ENCODE data around the gene CCDC175.

CCDC175 gene

GRCh38 chr14:59591641-59592370 lies 15.2 kb upstream of the CCDC175 start:
- no peak overlapping the region for H3K4me3 ChIP-seq (ENCODE audit: low read length)

GRCh38 chr14:59588101-59588500 lies 11.5 kb upstream of the CCDC175 start:
- no peaks in the 10 kb centered on the region for H3K79me2 ChIP-seq (ENCODE audit: control insufficient read depth, low read length)
- H3K36me3 ChIP-seq (ENCODE audit: control insufficient read depth, low read length), result no peaks in the 10 kb centered on the region
- TF ChIP-seq CTCF (IDR thresholded peaks at IDR 0.05; ENCODE audit: low read depth, low read length, poor library complexity, severe bottlenecking), result no peak
- TF ChIP-seq EZH2phosphoT487 (IDR thresholded peaks at IDR 0.05; ENCODE audit: borderline replicate concordance, low read length), result no peak
- H3K9me2 ChIP-seq (replicated peaks; ENCODE audit: control insufficient read depth, low read length), result no peaks in the 10 kb centered on the region
- no peaks in the 10 kb centered on the region for H3K4me1 ChIP-seq (ENCODE audit: control insufficient read depth, low read length)
- H3K27me3 ChIP-seq (ENCODE audit: control insufficient read depth, low read length), result no peaks in the 10 kb centered on the region
- H3F3A ChIP-seq (ENCODE audit: control insufficient read depth, insufficient read depth), result no peaks in the 10 kb centered on the region
- no peak overlapping the region for H3K27ac ChIP-seq (ENCODE audit: low read depth, low read length)
- no peaks in the 10 kb centered on the region for H4K20me1 ChIP-seq (ENCODE audit: control insufficient read depth, insufficient read depth, low read depth, low read length)
- no peak overlapping the region for H3K4me2 ChIP-seq (ENCODE audit: low read length)
- peaks cover 8% of the 10 kb centered on the region for H3K9me3 ChIP-seq (ENCODE audit: control insufficient read depth, insufficient read depth, low read length)
- no peak overlapping the region for H3K4me3 ChIP-seq (ENCODE audit: low read length)

More at GRCh38 chr14:59591641-59592370, 15.2 kb upstream of the CCDC175 start:
- H3K9me3 ChIP-seq (ENCODE audit: control insufficient read depth, insufficient read depth, low read length), result peaks cover 8% of the 10 kb centered on the region
- H3K36me3 ChIP-seq (ENCODE audit: control insufficient read depth, low read length), result no peaks in the 10 kb centered on the region
- no peaks in the 10 kb centered on the region for H3F3A ChIP-seq (ENCODE audit: control insufficient read depth, insufficient read depth)
- no peak overlapping the region for H3K27ac ChIP-seq (ENCODE audit: low read depth, low read length)
- no peaks in the 10 kb centered on the region for H3K4me1 ChIP-seq (ENCODE audit: control insufficient read depth, low read length)
- no peaks in the 10 kb centered on the region for H3K9me2 ChIP-seq (replicated peaks; ENCODE audit: control insufficient read depth, low read length)
- H3K4me2 ChIP-seq (ENCODE audit: low read length), result no peak overlapping the region
- TF ChIP-seq EZH2phosphoT487 (IDR thresholded peaks at IDR 0.05; ENCODE audit: borderline replicate concordance, low read length) (no peak), CTCF (IDR thresholded peaks at IDR 0.05; ENCODE audit: low read depth, low read length, poor library complexity, severe bottlenecking) (no peak)
- no peaks in the 10 kb centered on the region for H3K27me3 ChIP-seq (ENCODE audit: control insufficient read depth, low read length)
- H4K20me1 ChIP-seq (ENCODE audit: control insufficient read depth, insufficient read depth, low read depth, low read length), result no peaks in the 10 kb centered on the region
- H3K79me2 ChIP-seq (ENCODE audit: control insufficient read depth, low read length), result no peaks in the 10 kb centered on the region

GRCh38 chr14:59585891-59586554 lies 9.4 kb upstream of the CCDC175 start:
- H4K20me1 ChIP-seq (ENCODE audit: control insufficient read depth, insufficient read depth, low read depth, low read length), result no peaks in the 10 kb centered on the region
- no peak overlapping the region for H3K4me2 ChIP-seq (ENCODE audit: low read length)
- no peaks in the 10 kb centered on the region for H3K9me3 ChIP-seq (ENCODE audit: control insufficient read depth, insufficient read depth, low read length)
- H3K79me2 ChIP-seq (ENCODE audit: control insufficient read depth, low read length), result no peaks in the 10 kb centered on the region
- no peaks in the 10 kb centered on the region for H3K36me3 ChIP-seq (ENCODE audit: control insufficient read depth, low read length)
- H3K4me3 ChIP-seq (ENCODE audit: low read length), result no peak overlapping the region
- H3K27me3 ChIP-seq (ENCODE audit: control insufficient read depth, low read length), result no peaks in the 10 kb centered on the region
- no peak for TF ChIP-seq CTCF (IDR thresholded peaks at IDR 0.05; ENCODE audit: low read depth, low read length, poor library complexity, severe bottlenecking)
- no peak for TF ChIP-seq EZH2phosphoT487 (IDR thresholded peaks at IDR 0.05; ENCODE audit: borderline replicate concordance, low read length)
- H3K9me2 ChIP-seq (replicated peaks; ENCODE audit: control insufficient read depth, low read length), result no peaks in the 10 kb centered on the region
- no peaks in the 10 kb centered on the region for H3K4me1 ChIP-seq (ENCODE audit: control insufficient read depth, low read length)
- H3F3A ChIP-seq (ENCODE audit: control insufficient read depth, insufficient read depth), result no peaks in the 10 kb centered on the region
- no peak overlapping the region for H3K27ac ChIP-seq (ENCODE audit: low read depth, low read length)

Data from DOHH2 (cell line).